Hippocampal formation (tissue), 2 donors: ENCODE data around the gene PIP5K1C.
A peak's percentile ranks its signal among the peaks of the same experiment; 100 is the strongest.

Source experiments
- DNase-seq, 2 donors: peaks; one replicate each; lab custom pipeline; 2025; lab: John Stamatoyannopoulos, UW

Gene PIP5K1C

GRCh38 chr19:3721887-3722442 is 21.7 kb upstream of the PIP5K1C start:
- no peak for DNase-seq

DNA sequence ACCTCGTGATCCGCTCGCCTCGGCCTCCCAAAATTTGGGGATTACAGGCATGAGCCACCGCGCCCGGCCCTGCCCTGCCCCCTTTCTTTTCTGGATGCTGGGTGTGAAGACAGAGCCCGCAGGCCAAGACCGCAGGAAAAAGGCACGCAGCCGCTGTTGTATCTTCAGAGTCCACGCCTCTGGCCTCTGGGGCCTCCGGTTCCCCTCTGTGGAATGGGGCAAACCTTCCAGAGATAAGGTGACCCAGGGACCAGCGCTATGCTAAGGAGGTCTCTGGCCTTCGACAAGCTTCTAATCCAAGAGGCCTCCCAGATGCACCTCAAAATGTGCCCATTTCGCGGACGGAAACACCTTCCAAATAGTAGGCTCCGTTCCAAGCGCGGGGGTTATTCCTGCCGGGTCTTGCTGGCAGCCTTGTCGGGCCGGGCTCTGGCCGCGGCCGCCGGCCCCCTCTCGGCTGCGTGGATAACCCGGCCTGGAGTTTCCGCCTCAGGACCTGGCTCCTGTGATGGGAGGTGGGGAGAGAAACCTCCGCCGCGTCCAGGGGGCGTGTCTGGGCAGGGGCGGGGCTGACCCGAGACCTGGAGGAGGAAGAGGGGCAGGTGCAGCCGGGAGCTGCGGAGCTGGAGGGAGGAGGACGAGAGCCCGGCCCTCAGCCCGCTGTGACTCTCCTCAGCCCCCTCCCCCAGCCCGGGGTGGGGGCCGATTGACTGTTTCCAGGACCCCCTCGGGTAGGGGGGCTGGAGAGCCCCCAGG is 21.0 kb upstream of the PIP5K1C start:
- no peak for DNase-seq

DNA sequence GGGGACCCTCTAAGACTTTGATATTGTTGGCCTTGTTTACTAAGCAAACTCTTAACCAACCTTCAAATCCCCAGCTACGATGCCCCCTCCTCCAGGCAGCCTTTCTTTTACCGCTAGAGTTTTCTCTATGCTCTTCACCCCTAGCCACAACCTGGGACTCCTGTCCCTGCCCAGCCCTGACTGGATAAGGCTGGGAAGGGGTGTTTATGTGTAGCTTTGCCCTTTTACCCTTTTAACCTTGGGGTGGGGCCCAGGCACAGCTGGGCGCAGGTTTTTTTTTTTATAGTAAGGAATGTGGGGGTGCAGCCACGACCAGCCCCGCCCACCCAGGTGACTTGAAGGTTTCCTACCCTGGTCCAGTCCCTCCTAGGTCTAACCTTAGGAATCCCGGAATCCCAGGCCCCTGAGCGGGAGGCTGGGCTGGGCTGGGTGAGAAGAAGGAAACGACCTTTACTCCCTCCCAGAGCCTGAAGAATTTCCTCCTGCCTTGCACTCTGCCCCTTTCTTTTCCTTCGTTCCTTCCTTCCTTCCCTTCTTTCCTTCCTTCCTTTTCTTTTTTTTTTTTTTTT is 20.2 kb upstream of the PIP5K1C start:
- no peak for DNase-seq

- DNase-seq = no peak
These were observed 19.6 kb upstream of the PIP5K1C start for GRCh38 chr19:3719868-3720267.

DNA sequence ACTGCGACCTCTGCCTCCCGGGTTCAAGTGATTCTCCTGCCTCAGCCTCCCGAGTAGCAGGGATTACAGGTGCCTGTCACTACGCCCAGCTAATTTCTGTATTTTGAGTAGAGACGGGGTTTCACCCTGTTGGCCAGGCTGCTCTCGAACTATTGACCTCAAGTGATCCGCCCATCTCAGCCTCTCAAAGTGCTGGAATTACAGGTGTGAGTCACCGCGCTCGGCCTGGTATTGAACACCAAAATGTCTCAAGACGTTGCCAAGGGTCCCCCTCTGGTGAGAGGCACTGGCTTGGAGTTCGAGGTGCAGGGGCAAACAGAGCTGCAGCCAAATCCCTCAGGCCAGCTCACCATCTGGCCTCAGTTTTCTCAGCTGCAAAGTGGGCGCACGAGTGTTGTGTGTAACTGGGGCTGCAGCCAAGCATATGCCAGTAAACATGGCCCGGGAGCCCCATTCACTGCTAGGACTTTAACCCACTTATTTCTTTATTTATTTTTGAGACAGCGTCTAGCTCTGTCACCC is 15.9 kb upstream of the PIP5K1C start:
- DNase-seq = no peak

- no peak for DNase-seq
These were observed 12.7 kb upstream of the PIP5K1C start for GRCh38 chr19:3712663-3713611.

GRCh38 chr19:3710265-3710812 is 10.1 kb upstream of the PIP5K1C start:
- peak in 1 of 2 donors; percentile 15 for DNase-seq

DNA sequence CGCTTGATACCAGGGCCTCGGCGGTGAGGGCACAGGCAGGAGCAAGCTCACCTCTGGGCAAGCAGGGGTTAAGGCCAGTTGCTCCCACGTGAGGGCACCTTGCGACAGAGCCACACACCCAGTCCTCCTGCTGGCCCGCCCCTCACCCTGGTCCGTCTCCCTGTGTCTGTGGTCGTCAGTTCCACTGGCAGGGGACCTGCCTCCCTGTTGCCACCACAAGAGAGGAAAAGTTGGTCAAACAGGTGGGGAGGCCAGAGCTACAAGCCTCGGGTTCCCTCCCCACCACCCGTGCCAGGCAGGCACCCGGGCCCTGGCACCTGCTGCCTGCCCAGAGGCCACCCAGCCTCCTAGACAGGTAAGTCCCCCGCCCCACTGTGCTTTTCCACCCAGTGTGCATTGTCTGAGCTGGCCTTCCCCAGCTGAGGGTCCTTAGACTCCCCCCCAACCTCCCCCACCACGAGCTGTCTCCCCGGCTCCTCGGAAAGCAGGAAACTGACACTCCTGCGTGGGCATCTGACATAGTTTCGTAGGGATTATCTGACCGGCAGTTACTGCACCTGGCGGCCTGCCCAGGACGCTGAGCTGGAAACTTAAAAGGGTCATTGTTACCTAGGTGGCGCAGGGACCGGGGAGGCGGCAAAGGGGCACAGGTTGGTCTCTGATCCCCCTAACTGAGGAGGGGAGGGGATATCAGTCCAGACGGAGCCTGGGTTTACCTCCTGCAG is 8.1 kb upstream of the PIP5K1C start, which contains the start of gene TJP3:
TSS of gene TJP3 (plus strand) at position 178 of the 725 bp plus-strand sequence. CDS start 20,049 bp downstream, outside the sequence.
- DNase-seq = no peak

GRCh38 chr19:3707868-3708206 is 7.6 kb upstream of the PIP5K1C start:
- no peak for DNase-seq

DNA sequence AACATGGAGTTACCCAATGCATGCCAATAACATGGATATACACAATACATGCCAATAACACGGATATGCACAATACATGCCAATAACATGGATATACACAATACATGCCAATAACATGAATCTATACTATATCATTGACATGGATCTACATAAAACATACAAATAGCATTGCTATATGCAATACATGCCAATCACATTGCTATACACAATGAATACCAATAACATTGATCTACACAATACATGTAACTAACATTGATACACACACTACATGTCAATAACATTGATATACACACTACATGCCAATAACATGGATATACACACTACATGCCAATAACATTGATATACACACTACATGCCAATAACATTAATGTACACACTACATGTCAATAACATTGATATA is 932 bp upstream of the PIP5K1C start:
- no peak for DNase-seq

DNA sequence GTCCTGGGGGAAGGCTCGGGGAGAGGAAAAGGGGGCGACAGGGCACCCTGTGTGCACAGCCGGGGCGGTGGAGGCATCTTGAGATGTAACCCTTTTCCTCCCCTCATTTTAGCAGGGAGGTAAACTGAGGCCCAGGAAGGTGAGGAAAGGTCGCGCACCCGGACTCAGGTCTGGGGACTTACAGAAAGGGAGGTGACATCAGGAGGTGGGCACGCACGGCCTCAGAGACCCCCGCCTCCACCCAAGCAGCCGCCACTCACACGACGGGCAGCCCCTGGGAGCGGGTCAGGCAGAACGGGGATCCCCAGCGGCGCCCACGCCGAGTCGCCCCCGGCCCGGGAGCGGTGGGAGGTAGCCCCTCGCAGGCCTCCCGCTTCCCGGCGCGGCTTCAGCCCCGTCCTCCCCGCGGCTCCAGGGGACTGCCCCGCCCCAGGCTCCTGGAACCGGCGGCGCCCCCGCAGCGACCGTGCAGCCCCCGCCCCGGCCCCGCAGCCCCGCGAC is 477 bp downstream of the PIP5K1C start:
- DNase-seq = no peak

- DNase-seq = peak; percentile 44 to 52
These were observed 1.1 kb downstream of the PIP5K1C start for GRCh38 chr19:3698974-3699740.

DNA sequence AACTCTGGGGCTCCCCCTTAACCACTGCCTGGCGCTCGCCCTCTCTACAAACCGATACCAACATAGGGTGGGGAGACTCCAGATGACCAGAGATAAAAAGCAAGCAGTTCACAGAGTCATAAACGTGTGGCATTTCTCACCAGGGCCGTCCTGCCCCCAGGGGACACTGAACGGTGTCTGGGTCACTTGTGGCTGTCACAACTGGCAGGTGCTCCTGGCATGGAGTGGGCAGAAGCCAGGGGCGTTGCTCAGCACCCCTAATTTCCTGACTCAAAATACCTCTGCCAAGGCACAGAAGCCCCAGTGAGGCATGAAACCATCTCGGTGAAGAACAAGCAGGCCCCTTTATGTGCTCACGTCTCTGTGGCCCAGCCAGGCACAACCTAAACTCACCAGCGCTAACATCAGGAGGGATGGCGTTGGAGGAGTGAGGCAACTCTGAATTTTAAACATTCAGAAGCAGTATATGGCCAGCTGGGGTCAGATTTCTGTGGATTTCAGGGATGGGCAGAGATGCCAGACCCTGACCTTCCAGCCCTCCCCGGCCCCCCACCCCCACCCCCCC is 1.8 kb downstream of the PIP5K1C start:
- no peak for DNase-seq

GRCh38 chr19:3697671-3698385 is 2.4 kb downstream of the PIP5K1C start:
- no peak for DNase-seq

- no peak for DNase-seq
These were observed 3.2 kb downstream of the PIP5K1C start for GRCh38 chr19:3697094-3697493.

GRCh38 chr19:3696660-3696995 is 3.6 kb downstream of the PIP5K1C start:
- DNase-seq = no peak

GRCh38 chr19:3695986-3696659 is 4.1 kb downstream of the PIP5K1C start:
- no peak for DNase-seq

GRCh38 chr19:3695124-3695733 is 5.0 kb downstream of the PIP5K1C start:
- DNase-seq = no peak
